HG03095 (cell line): ENCODE results near the gene ATG14.
"Not testable (repeated sequence)": the region's sequence is repeated elsewhere in the genome, so short reads cannot be mapped to it uniquely, and the experiment has no call there.

Source experiments
- ATAC-seq: cut with Tn5 transposase; IDR thresholded peaks from one replicate; pipeline ENCODE4 v1.9.1; 2021; ENCODE audit warnings: moderate library complexity; ENCODE audit not compliant: unreplicated experiment

ATG14 gene

DNA sequence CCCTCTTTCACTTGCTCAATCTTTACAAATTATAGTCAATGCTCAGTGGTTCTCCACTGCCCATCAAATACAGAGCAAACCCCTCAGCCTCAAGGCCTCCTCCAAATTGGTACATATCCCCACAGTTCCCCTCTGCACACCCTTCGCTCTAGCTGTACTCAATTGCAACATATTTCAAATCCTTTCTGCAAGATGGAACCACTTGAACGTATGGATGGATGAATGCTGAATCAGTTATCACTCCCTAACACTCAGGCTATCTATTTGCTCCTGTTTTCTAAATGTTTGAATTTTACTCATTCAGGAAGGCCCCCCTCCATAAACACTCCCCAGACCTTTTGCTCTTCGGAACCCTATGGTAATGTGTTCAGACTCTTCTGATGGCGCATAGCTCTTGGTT, 24.5 kb downstream of the ATG14 start:
- ATAC-seq, result no peak

- no peak for ATAC-seq
Measured at GRCh38 chr14:55386037-55386808, 25.4 kb downstream of the ATG14 start.

DNA sequence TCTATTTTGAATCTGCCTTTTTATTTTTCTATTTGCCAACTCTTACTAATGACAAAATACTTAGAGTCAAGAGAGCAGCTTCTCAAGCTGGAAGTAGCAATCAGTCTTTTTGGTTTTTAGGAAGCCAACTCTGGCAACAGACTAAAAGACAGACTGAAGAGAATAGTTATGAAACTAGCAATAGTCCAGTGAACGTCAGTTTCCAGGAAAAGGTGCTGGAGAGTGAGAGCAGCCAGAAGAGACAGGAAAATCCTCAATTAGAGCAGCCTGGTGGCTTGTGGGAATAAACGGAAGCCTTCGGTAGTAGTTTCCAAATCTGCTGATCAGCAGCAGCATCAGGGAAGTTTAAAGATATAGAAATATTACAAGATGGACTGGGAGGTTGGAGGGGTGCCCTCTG, 27.1 kb downstream of the ATG14 start:
- no peak for ATAC-seq

- ATAC-seq, result no peak
Measured at GRCh38 chr14:55383541-55384140, 28.0 kb downstream of the ATG14 start.

GRCh38 chr14:55383056-55383466, 28.6 kb downstream of the ATG14 start:
- not testable (repeated sequence) for ATAC-seq

DNA sequence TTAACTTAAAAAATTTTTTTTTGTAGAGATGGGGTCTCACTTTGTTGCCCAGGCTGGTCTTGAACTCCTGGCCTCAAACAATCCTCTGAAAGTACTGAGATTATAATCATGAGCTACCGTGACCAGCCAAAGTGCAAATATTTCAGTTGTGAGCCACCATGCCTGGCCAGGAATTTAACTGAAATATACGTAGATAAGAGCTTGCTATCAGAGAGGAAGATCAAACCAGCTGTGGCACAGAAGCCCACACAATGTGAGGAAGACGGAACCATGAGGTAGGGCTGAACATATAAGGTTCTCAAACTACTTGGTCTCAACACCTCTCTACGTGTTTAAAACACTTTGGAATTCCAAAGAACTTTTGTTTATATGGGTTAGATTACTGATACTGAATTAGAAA, 29.1 kb downstream of the ATG14 start:
- ATAC-seq, result no peak

DNA sequence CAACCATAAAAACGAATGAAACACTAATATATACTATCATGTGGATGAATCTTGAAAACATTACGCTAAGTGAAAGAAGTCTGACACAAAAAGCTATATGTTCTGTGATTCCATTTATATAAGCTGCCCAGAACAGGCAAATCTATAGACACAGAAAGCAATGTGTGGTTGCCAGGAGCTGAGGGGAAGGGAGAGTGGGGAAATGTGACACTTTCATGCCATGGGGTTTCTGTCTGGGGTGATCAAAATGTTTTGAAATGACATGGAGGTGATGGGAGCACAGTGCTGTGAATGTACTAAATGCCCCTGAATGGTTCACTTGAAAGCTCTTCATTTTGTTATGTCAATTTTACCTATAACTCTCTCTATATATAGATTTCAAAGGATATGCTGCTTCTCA, 30.1 kb downstream of the ATG14 start:
- ATAC-seq, result no peak

DNA sequence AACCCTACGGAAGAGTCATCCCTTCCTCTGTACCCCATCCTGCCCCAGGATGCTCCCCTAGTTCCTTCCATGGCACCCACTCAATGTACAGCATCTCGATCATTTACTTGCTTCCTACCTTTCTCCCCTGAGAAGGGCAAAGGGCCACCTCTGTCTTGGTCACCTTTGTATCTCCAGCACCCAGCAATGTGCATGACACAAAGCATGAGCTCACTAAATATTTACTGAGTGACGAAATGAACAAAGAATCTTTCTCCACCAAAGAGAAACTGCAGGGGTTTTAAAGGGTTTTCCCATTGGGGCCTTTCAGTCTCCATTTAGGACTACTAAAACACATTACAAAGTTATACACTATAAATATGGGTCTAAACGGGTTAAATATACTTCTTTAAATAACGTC, 30.6 kb downstream of the ATG14 start:
- no peak for ATAC-seq

DNA sequence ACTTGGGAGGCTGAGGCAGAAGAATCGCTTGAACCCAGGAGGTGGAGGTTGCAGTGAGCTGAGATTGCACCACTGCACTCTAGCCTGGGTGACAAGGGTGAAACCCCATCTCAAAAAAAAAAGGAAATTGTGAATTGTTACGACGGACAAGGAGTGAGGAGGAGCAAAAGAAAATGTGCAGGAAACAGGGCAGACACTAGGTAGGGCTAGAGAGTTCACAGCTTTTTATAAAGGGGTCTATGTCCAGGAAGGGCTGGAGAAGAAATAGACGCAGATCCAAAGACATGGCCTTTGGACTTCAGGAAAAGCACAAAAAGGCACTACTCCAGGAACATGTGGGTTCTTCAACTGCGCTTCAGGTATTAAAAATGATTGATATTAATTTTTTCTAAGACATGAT, 34.4 kb downstream of the ATG14 start:
- ATAC-seq, result no peak

GRCh38 chr14:55374771-55375170, 36.9 kb downstream of the ATG14 start:
- no peak for ATAC-seq

DNA sequence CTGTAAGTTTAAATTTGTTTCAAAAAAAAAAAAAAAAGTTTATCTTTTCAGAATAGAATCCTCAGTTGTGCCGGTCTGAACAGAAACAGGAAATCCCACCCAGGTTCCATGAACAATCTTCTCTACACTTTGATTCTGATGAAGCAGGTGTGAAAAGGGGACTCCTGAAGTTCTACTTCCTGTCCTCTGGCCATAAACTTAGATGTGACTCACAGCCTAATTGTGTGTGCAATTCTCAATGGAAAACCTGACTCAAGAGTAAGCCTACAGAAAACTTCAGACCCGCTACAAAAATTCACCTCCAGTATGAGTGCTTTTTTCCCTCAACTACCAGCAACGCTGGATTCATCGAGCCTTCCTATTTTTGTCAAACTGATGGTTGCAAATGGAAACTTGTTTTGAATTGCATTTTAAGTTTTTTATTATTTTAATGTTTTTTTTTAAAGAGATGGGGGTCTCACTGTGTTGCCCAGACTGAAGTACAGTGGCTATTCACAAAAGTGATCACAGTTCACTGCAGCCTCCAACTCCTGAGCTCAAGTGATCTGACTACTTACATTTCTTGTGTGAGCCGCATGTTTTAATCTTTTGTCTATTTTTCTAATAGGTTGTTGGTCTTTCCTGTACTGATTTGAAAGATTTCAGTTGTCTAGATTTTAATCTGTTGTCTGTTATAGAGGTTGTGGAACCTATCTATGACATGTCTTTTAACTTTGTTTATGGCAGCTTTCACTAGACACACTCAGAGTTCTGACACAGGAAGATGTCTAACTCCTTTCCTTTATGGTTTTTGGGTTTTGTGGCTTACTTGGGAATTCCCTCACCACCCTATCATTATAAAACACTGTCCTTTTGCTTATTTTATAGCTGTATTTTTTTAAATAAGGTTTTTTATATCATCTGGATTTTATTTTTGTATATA, 37.6 kb downstream of the ATG14 start:
- no peak for ATAC-seq

DNA sequence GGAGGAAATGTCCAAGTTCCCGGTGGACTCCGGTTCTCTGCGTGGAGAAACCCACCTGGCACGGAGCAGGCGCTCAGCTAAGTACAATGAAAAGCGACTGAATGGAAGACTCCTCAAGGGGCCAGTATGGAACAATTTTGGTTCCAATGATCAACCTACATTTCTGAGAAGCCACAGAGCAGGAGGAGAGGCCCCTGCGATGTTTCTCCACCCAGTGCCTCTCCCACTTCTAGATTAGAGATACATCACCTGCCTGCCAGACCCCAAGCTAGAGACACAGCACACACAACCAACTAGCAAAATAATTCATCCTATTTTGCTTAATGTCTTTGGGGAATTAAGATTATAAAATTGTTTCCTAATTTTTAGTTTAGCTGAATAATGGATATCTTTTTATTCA, 38.8 kb downstream of the ATG14 start:
- ATAC-seq, result no peak

GRCh38 chr14:55372423-55372822, 39.2 kb downstream of the ATG14 start:
- no peak for ATAC-seq

GRCh38 chr14:55370883-55371455, 40.7 kb downstream of the ATG14 start:
- no peak for ATAC-seq

- no peak for ATAC-seq
Measured at GRCh38 chr14:55366271-55366670, 45.4 kb downstream of the ATG14 start.

GRCh38 chr14:55361190-55361589, 50.4 kb downstream of the ATG14 start:
- no peak for ATAC-seq

DNA sequence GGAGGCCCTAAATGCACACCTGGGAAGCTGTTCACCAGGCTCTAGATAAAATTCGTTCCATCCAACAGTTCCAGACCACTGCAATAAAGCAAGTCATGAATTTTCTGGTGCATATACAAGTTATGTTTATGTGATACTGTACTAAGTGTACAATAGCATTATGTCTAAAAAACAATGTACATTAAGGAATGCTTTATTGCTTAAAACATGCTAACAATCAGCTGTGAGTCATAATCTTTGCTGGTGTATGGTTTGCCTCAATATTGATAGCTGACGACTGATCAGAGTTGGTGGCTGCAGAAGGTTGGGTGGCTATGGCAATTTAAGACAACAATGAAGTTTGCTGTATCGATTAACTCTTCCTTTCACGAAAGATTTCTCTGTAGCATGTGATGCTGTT, 52.3 kb downstream of the ATG14 start:
- ATAC-seq, result no peak

DNA sequence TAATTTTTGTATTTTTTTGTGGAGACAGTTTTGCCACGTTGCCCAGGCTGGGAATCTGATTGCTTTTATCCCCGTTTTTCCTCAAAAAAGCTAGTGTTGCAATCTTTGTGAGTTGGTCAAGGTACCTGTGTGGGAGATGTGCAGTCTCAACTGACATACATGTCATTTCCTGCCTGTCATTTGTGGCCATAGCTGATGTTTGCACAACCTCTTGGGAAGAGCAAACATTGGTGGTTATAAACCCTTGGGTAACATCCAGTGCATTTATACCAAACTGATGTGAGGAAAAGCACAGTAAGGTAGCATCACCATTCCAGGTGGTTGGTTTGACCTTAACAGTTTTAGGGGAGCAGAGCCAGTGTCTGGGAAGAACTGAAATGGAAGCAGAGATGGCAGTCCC, 54.7 kb downstream of the ATG14 start:
- ATAC-seq, result no peak

GRCh38 chr14:55355922-55356321, 55.7 kb downstream of the ATG14 start:
- ATAC-seq, result no peak

- peak; percentile 66 for ATAC-seq
Measured at GRCh38 chr14:55354500-55354899, 57.1 kb downstream of the ATG14 start.

GRCh38 chr14:55353686-55354467, 57.8 kb downstream of the ATG14 start:
- no peak for ATAC-seq
